Activated B cell treated with CpG ODN at 0.5 μM for 24 hours (primary cell): ENCODE results near the gene HHAT. TPM values are rescaled to one million over a fixed set of nuclear protein-coding genes. Genes with fewer than 3 reads are reported as not detected.

Experiments used
- ATAC-seq: fragments of 200-7000 bp; cut with Tn5 transposase; one replicate; pipeline ENCODE4 v1.10.0; 2021; ENCODE audit warnings: low read depth, mild to moderate bottlenecking, moderate library complexity
- CTCF ChIA-PET: fragments of 350-600 bp; sonication (Branson Sonifier 250); formaldehyde crosslinking; loops from one replicate; lab custom pipeline; 2021; ENCODE audit warnings: antibody characterized with exemption; lab: Charles Lee
- POLR2A ChIA-PET: fragments of 350-600 bp; sonication (Branson Sonifier 250); formaldehyde crosslinking; loops from one replicate; lab custom pipeline; 2021; ENCODE audit warnings: antibody characterized with exemption; lab: Charles Lee
- DNase-seq: peaks from one replicate; pipeline ENCODE4 v3.0.0; 2022
- H3K27ac Mint-ChIP-seq: one replicate; pipeline ENCODE4 v1.8.0; 2020; ENCODE audit warnings: mixed read lengths
- H3K27me3 Mint-ChIP-seq: one replicate; pipeline ENCODE4 v1.8.0; 2021; ENCODE audit warnings: mixed read lengths
- H3K36me3 Mint-ChIP-seq: one replicate; pipeline ENCODE4 v1.8.0; 2021; ENCODE audit warnings: low read depth, mixed read lengths
- H3K4me1 Mint-ChIP-seq: one replicate; pipeline ENCODE4 v1.8.0; 2021; ENCODE audit warnings: mixed read lengths
- H3K4me3 Mint-ChIP-seq: one replicate; pipeline ENCODE4 v1.8.0; 2020; ENCODE audit warnings: mild to moderate bottlenecking, mixed read lengths
- H3K9me3 Mint-ChIP-seq: one replicate; pipeline ENCODE4 v1.8.0; 2020; ENCODE audit warnings: mixed read lengths
- intact Hi-C: fragments of 100-400 bp; cut with micrococcal nuclease; formaldehyde crosslinking; loops from one replicate; pipeline ENCODE4 v1.15.1; 2024
- total RNA-seq: library from RNA; stranded (reverse); gene quantifications from 2 replicates; pipeline ENCODE4 v1.2.3, GENCODE V29; 2022
- TF ChIP-seq, protein P1 (sequence below): fragments of 200-600 bp; IDR thresholded peaks from one replicate; pipeline ENCODE4 v1.8.0; 2022; ENCODE audit warnings: antibody characterized with exemption, mild to moderate bottlenecking

The HHAT gene
- total RNA-seq, 1 donor from 2014 or later, result 8.5 TPM

DNA sequence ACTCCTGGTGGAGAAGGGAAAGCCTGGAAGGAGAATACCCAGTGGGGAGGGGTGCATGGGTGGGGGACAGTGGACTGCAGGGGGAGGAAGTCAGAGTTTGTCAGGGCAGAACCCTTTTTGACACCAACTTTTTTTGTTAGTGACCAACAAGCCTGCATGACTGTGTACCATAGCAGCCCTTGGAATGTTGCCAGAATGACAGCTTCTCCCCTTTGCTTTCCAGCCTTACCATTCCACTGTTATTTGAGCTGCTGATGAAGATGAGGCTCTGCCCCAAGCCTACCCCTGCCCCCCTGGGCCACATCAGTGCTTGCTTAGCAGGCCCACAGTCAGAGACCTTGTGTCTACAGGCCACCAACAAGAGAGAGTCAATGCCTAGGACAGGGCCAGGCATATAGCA lies 341.2 kb downstream of the HHAT start:
- ChIA-PET POLR2A (no interaction called here), CTCF (no interaction called here)
- Mint-ChIP-seq H3K9me3 (no peaks in the 10 kb centered on the region), H3K27ac (no peak overlapping the region), H3K4me3 (no peak overlapping the region), H3K27me3 (no peaks in the 10 kb centered on the region), H3K36me3 (peaks cover 4% of the 10 kb centered on the region), H3K4me1 (no peaks in the 10 kb centered on the region)
- TF ChIP-seq, protein P1, sequence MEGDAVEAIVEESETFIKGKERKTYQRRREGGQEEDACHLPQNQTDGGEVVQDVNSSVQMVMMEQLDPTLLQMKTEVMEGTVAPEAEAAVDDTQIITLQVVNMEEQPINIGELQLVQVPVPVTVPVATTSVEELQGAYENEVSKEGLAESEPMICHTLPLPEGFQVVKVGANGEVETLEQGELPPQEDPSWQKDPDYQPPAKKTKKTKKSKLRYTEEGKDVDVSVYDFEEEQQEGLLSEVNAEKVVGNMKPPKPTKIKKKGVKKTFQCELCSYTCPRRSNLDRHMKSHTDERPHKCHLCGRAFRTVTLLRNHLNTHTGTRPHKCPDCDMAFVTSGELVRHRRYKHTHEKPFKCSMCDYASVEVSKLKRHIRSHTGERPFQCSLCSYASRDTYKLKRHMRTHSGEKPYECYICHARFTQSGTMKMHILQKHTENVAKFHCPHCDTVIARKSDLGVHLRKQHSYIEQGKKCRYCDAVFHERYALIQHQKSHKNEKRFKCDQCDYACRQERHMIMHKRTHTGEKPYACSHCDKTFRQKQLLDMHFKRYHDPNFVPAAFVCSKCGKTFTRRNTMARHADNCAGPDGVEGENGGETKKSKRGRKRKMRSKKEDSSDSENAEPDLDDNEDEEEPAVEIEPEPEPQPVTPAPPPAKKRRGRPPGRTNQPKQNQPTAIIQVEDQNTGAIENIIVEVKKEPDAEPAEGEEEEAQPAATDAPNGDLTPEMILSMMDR, result no peak
- intact Hi-C loops, result no loop called here
- no peak for ATAC-seq
- DNase-seq, result no peak

DNA sequence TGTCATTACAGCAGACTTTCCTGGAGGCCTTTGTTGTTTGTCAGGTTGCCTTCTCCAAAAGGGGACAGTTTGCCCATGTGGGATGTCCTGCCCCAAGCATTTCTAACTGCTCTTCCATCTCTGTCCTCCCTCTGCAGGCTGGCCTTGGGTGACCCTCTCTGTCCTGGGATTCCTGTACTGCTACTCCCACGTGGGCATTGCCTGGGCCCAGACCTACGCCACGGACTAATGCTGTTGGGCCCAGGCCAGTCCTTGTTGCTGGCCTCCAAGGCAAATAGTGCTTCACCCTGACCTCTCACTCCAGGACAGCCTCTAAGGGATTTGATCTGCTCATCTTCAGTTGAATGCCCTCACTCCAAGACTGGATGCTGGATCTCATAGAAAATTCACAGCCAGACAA lies 345.4 kb downstream of the HHAT start:
- no peaks in the 10 kb centered on the region for H3K27me3 Mint-ChIP-seq
- no peaks in the 10 kb centered on the region for H3K9me3 Mint-ChIP-seq
- no peak overlapping the region for H3K4me3 Mint-ChIP-seq
- DNase-seq (no peak), ATAC-seq (no peak)
- POLR2A ChIA-PET, result no interaction called here
- TF ChIP-seq, protein P1, result no peak
- CTCF ChIA-PET, result no interaction called here
- H3K27ac Mint-ChIP-seq, result no peak overlapping the region
- intact Hi-C loops, result no loop called here
- H3K36me3 Mint-ChIP-seq, result peaks cover 4% of the 10 kb centered on the region
- H3K4me1 Mint-ChIP-seq, result no peaks in the 10 kb centered on the region

DNA sequence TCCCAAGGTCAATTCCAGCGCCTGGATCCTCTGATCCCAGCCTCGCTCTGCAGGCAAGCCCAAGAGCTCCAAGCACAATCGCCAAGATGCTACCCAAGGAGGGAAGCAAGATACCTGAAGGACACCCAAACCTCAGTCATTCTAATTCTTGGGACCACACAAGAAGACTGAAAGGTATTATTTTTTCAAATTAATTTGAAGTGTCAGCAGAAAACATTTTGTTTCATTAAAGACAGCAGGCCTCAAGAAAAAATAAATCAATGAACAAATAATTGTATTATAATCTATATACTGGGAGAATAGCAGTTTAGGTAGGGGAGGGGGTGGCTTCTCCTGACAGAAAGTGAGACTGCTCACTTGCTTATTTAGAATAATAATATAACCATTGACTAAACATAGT lies 347.8 kb downstream of the HHAT start:
- TF ChIP-seq, protein P1, result no peak
- no peak overlapping the region for H3K4me3 Mint-ChIP-seq
- intact Hi-C loops, result no loop called here
- no peaks in the 10 kb centered on the region for H3K4me1 Mint-ChIP-seq
- POLR2A ChIA-PET, result no interaction called here
- no peak for DNase-seq
- peaks cover 4% of the 10 kb centered on the region for H3K36me3 Mint-ChIP-seq
- CTCF ChIA-PET, result no interaction called here
- H3K9me3 Mint-ChIP-seq, result no peaks in the 10 kb centered on the region
- no peaks in the 10 kb centered on the region for H3K27me3 Mint-ChIP-seq
- no peak for ATAC-seq
- no peak overlapping the region for H3K27ac Mint-ChIP-seq

DNA sequence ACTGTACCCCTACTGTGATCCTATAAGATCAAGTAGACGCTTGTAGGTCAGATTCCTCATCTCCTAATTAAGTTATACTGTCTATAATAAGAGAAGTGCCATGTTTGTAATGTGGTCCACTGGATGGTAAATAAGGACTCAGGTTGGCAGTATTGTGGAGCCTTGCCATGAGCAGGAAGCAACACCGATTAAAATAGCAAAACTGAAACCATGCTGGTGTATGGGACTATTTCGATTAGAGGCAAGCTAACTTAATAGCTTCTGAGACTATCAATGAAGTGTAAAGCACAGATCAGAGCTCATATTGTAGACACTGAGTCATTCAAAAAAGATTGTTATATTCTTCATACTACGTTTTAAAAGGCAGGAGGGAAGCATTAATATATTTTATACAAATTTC lies 348.8 kb downstream of the HHAT start:
- Mint-ChIP-seq H3K9me3 (no peaks in the 10 kb centered on the region), H3K27ac (no peak overlapping the region), H3K4me3 (no peak overlapping the region), H3K4me1 (no peaks in the 10 kb centered on the region), H3K27me3 (no peaks in the 10 kb centered on the region), H3K36me3 (peaks cover 4% of the 10 kb centered on the region)
- ATAC-seq (no peak), DNase-seq (no peak)
- intact Hi-C loops, result no loop called here
- TF ChIP-seq, protein P1, result no peak
- POLR2A ChIA-PET, result no interaction called here
- CTCF ChIA-PET, result no interaction called here

DNA sequence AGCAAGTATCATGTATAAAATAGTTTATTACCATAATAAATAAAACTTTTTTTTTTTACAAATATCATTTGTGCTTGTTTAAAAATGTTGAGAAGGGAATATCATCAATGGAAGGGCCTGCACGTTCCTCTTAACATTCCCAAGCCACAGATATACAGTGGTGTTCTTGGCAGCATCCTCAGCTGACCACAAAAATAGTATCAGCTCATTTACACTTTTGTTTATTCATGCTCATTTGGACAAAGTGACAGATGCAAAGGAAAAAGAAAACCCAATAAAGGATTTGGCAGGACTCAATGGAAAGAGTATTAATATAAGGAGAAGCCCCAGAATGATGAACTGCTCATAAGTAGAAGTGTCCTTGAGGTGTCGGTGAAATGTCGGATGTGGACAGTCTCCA lies 349.6 kb downstream of the HHAT start:
- DNase-seq (no peak), ATAC-seq (no peak)
- no peak overlapping the region for H3K27ac Mint-ChIP-seq
- CTCF ChIA-PET, result no interaction called here
- H3K36me3 Mint-ChIP-seq, result peaks cover 4% of the 10 kb centered on the region
- no peak overlapping the region for H3K4me3 Mint-ChIP-seq
- H3K4me1 Mint-ChIP-seq, result no peaks in the 10 kb centered on the region
- H3K9me3 Mint-ChIP-seq, result no peaks in the 10 kb centered on the region
- TF ChIP-seq, protein P1, result no peak
- POLR2A ChIA-PET, result no interaction called here
- no peaks in the 10 kb centered on the region for H3K27me3 Mint-ChIP-seq
- intact Hi-C loops, result no loop called here
